ENCODE measurements around the gene ZNF444. TPM values are rescaled to one million over a fixed set of nuclear protein-coding genes. Genes with fewer than 3 reads are reported as not detected.
"Not testable (repeated sequence)": the region's sequence is repeated elsewhere in the genome, so short reads cannot be mapped to it uniquely, and the experiment has no call there.

ZNF444 gene
- total RNA-seq, 1 donor from 2014 or later, result 33.1 TPM

- peaks cover 3% of the 10 kb centered on the region for H3K36me3 Mint-ChIP-seq (ENCODE audit: low read depth)
- no peaks in the 10 kb centered on the region for H3K9me3 Mint-ChIP-seq (ENCODE audit: low read depth)
- H3K27me3 Mint-ChIP-seq (ENCODE audit: low read depth), result no peaks in the 10 kb centered on the region
- H3K4me3 Mint-ChIP-seq (ENCODE audit: unreplicated experiment), result no peak overlapping the region
- TF ChIP-seq, protein P1, sequence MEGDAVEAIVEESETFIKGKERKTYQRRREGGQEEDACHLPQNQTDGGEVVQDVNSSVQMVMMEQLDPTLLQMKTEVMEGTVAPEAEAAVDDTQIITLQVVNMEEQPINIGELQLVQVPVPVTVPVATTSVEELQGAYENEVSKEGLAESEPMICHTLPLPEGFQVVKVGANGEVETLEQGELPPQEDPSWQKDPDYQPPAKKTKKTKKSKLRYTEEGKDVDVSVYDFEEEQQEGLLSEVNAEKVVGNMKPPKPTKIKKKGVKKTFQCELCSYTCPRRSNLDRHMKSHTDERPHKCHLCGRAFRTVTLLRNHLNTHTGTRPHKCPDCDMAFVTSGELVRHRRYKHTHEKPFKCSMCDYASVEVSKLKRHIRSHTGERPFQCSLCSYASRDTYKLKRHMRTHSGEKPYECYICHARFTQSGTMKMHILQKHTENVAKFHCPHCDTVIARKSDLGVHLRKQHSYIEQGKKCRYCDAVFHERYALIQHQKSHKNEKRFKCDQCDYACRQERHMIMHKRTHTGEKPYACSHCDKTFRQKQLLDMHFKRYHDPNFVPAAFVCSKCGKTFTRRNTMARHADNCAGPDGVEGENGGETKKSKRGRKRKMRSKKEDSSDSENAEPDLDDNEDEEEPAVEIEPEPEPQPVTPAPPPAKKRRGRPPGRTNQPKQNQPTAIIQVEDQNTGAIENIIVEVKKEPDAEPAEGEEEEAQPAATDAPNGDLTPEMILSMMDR (IDR thresholded peaks at IDR 0.05), result peak; percentile 71
- no peak for DNase-seq (ENCODE audit: low spot score)
- H3K4me1 Mint-ChIP-seq (ENCODE audit: low read depth), result peaks cover 18% of the 10 kb centered on the region
- no peak overlapping the region for H3K27ac Mint-ChIP-seq (ENCODE audit: unreplicated experiment)
These were observed 35.9 kb upstream of the ZNF444 start for GRCh38 chr19:56105090-56105701.

GRCh38 chr19:56105831-56106396, 35.2 kb upstream of the ZNF444 start:
- H3K4me1 Mint-ChIP-seq (ENCODE audit: low read depth), result peaks cover 25% of the 10 kb centered on the region
- not testable (repeated sequence) for H3K27ac Mint-ChIP-seq (ENCODE audit: unreplicated experiment); DNase-seq (ENCODE audit: low spot score)

DNA sequence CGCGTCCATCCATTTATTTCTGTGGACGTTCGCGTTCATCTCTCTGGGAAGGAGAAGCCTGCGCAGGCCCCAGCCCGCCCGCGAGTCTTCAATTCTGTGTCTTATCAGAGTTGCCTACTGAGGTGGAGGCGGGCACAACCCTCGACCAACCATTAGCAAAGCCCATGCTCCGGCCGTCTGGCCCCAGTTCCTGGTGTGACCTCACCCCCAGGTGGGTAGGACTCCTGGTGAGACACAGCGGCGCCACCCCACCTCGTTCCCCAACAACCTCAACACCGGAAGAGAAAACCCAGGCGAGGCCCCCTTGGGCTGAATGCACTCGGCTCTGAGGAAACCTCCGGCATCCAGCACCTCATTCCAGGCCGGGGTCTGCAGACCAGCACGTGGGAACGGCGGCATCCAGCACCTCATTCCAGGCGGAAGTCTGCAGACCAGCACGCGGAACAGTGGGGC, 34.7 kb upstream of the ZNF444 start:
- no peaks in the 10 kb centered on the region for H3K27me3 Mint-ChIP-seq (ENCODE audit: low read depth)
- H3K9me3 Mint-ChIP-seq (ENCODE audit: low read depth), result no peaks in the 10 kb centered on the region
- H3K4me3 Mint-ChIP-seq (ENCODE audit: unreplicated experiment), result no peak overlapping the region
- TF ChIP-seq, protein P1 (IDR thresholded peaks at IDR 0.05), result no peak
- H3K27ac Mint-ChIP-seq (ENCODE audit: unreplicated experiment), result no peak overlapping the region
- peaks cover 2% of the 10 kb centered on the region for H3K36me3 Mint-ChIP-seq (ENCODE audit: low read depth)
- no peak for DNase-seq (ENCODE audit: low spot score)
- H3K4me1 Mint-ChIP-seq (ENCODE audit: low read depth), result peaks cover 30% of the 10 kb centered on the region

More at GRCh38 chr19:56105831-56106396, 35.2 kb upstream of the ZNF444 start:
- not testable (repeated sequence) for H3K36me3 Mint-ChIP-seq (ENCODE audit: low read depth); H3K27me3 Mint-ChIP-seq (ENCODE audit: low read depth); H3K9me3 Mint-ChIP-seq (ENCODE audit: low read depth); H3K4me3 Mint-ChIP-seq (ENCODE audit: unreplicated experiment)

GRCh38 chr19:56106993-56107392, 34.1 kb upstream of the ZNF444 start:
- H3K9me3 Mint-ChIP-seq (ENCODE audit: low read depth), result no peaks in the 10 kb centered on the region
- no peak overlapping the region for H3K27ac Mint-ChIP-seq (ENCODE audit: unreplicated experiment)
- no peak overlapping the region for H3K4me3 Mint-ChIP-seq (ENCODE audit: unreplicated experiment)
- TF ChIP-seq, protein P1 (IDR thresholded peaks at IDR 0.05), result no peak
- DNase-seq (ENCODE audit: low spot score), result no peak
- no peaks in the 10 kb centered on the region for H3K27me3 Mint-ChIP-seq (ENCODE audit: low read depth)
- peaks cover 35% of the 10 kb centered on the region for H3K4me1 Mint-ChIP-seq (ENCODE audit: low read depth)
- H3K36me3 Mint-ChIP-seq (ENCODE audit: low read depth), result no peaks in the 10 kb centered on the region

DNA sequence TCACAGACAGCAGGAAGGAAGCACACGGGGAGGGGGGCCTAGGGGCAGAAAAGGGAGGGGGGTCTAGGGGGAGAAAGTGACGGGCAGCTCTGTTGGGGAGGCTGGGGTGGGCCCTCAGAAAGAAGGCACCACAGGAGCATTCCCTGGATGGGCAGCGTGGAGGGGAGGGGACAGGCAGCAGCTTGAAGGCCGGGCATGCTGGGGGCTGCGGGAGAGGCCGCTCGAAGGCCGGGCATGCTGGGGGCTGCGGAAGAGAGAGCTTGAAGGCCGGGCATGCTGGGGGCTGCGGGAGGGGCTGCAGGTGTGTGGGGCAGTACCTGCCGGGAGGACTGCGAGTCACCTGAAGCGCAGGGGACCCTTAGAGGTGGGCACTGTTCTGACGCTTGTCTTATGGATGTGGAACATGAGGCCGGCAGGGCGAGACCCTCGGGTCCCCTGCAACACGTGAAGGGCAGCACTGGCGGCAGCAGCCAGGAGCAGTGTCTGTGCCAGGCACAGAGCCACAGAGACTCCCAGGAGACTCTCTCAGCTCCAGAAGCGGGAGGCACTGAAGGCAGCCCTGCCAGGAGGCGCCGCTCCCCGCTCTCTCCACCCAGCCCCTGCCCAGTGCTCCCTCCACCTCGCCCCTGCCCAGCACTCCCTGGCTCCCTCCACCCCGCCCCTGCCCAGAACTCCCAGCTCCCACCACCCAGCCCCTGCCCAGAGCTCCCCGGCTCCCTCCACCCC, 33.3 kb upstream of the ZNF444 start:
- H3K27ac Mint-ChIP-seq (ENCODE audit: unreplicated experiment), result no peak overlapping the region
- no peaks in the 10 kb centered on the region for H3K36me3 Mint-ChIP-seq (ENCODE audit: low read depth)
- no peak overlapping the region for H3K4me3 Mint-ChIP-seq (ENCODE audit: unreplicated experiment)
- no peaks in the 10 kb centered on the region for H3K27me3 Mint-ChIP-seq (ENCODE audit: low read depth)
- peaks cover 42% of the 10 kb centered on the region for H3K4me1 Mint-ChIP-seq (ENCODE audit: low read depth)
- H3K9me3 Mint-ChIP-seq (ENCODE audit: low read depth), result no peaks in the 10 kb centered on the region
- no peak for DNase-seq (ENCODE audit: low spot score)
- TF ChIP-seq, protein P1 (IDR thresholded peaks at IDR 0.05), result no peak

All from chondrocyte (in vitro differentiated cells).